Thyroid gland (tissue), 4 donors: ENCODE measurements around the gene ZNF536. TPM values are rescaled to one million over a fixed set of nuclear protein-coding genes. Genes with fewer than 3 reads are reported as not detected.

ENCODE experiments used
- DNase-seq, 2 donors: peaks; one replicate each; pipeline ENCODE4 v3.0.0-alpha.2; 2019
- H3K27ac ChIP-seq, 3 donors: fragments of 200-600 bp; sonication (generic); 1 replicate in 2 of 3; 2 replicates in 1 of 3; pipeline ENCODE4 v1.5.1; 2016 to 2019; ENCODE audit warnings: mild to moderate bottlenecking in 1 of 3, moderate library complexity in 1 of 3
- H3K27me3 ChIP-seq: fragments of 200-600 bp; sonication (generic); one replicate; pipeline ENCODE4 v1.5.1; 2019
- H3K36me3 ChIP-seq, 2 donors: fragments of 200-600 bp; sonication (generic); one replicate each; pipeline ENCODE4 v1.5.1; 2016 to 2019
- H3K4me1 ChIP-seq, 2 donors: fragments of 200-600 bp; sonication (generic); one replicate each; pipeline ENCODE4 v1.5.1; 2017 to 2019
- H3K4me3 ChIP-seq, 3 donors: fragments of 200-600 bp; sonication (generic); replicated peaks in 1 of 3; 1 replicate in 2 of 3; 2 replicates in 1 of 3; pipeline ENCODE4 v1.5.1; 2016; ENCODE audit warnings: mild to moderate bottlenecking in 1 of 3
- H3K9me3 ChIP-seq: fragments of 200-600 bp; sonication (generic); one replicate; pipeline ENCODE4 v1.5.1; 2017
- CTCF ChIP-seq, 6 experiments: fragments of 200-600 bp in 3 of 6; fragments of 450-650 bp in 3 of 6; sonication (generic) in 3 of 6; IDR thresholded peaks; one replicate each; pipeline ENCODE4 v1.5.1; 2016 to 2019; ENCODE audit warnings: antibody characterized with exemption in 6 of 6, mild to moderate bottlenecking in 2 of 6, inconsistent platforms in 1 of 6, moderate library complexity in 1 of 6
- POLR2A ChIP-seq, 2 donors: fragments of 450-650 bp; IDR thresholded peaks; one replicate each; pipeline ENCODE4 v1.6.1; 2017; ENCODE audit warnings: antibody characterized with exemption in 2 of 2, mild to moderate bottlenecking in 2 of 2, moderate library complexity in 1 of 2
- WGBS, 2 donors: methylation state at CpG; one replicate each; pipeline ENCODE4 v1.1.5; 2017; 5-methylcytosine and 5-hydroxymethylcytosine counted together
- intact Hi-C: fragments of 100-400 bp; cut with DNase I; formaldehyde crosslinking; loops from one replicate; pipeline ENCODE4 v1.15.1; 2023
- total RNA-seq, 4 donors: library from RNA; depleted of rRNA; stranded (reverse); fragments of >200 nt; gene quantifications; one replicate each; pipeline ENCODE4 v1.2.3, GENCODE V29; 2016

Gene ZNF536
- total RNA-seq, 4 donors from 2014 or later = 1.1 to 10.8 (median 5.3) TPM

DNA sequence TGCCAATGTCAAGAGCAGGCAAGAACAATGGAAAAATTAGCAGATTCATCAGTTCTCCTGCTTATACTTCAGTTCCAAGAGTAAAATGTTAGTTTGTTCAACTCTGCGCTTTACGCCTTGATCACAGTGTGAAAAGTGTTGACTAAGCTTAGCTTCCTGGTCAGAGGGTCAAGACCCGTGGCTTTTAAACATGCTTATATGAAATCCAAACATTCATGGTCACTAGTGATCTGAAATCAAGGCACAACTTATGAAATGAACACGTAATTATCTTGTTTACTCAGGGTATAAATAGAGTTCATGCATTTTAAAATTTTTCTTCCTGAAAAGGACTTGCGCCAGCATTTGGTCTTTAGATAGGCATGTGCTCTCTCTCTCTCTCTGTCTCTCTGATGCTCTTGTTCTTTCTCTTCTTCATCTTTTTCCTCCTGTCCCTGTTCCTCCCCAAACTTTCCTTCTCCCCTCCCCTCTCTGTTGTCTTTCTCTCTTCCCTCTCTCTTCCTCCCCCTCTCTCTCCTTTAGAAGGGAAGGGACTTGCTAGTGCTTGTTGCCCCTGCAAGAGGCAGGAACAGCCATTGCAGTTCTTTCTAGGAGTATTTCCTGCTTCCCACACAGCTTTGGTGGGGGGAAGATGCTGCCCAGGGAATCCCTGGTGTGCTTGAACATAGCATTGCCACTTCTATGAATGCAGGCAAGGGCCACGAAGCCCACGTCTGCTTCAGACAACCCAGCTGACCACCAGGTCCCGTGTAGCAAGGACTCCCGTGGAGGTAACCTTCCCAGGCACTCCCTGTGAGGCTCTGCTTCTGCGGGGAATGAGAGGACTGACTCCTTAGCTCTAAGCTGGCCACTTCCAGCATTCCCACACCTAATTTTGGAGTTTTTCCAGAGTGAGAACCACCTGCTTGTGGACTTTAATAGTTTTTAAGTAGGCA is 7.1 kb upstream of the ZNF536 start:
- Histone ChIP-seq H3K27ac (no peak overlapping the region), H3K4me1 (no peaks in the 10 kb centered on the region), H3K36me3 (no peaks in the 10 kb centered on the region), H3K4me3 (no peak overlapping the region), H3K9me3 (no peaks in the 10 kb centered on the region), H3K27me3 (no peaks in the 10 kb centered on the region)
- WGBS, 2 donors = 63 to 83% methylated on average over 10 of the region's 10 CpGs
- no peak for DNase-seq
- TF ChIP-seq POLR2A (IDR thresholded peaks at IDR 0.05) (no peak), CTCF (IDR thresholded peaks at IDR 0.05) (no peak)
- intact Hi-C loops = no loop called here

DNA sequence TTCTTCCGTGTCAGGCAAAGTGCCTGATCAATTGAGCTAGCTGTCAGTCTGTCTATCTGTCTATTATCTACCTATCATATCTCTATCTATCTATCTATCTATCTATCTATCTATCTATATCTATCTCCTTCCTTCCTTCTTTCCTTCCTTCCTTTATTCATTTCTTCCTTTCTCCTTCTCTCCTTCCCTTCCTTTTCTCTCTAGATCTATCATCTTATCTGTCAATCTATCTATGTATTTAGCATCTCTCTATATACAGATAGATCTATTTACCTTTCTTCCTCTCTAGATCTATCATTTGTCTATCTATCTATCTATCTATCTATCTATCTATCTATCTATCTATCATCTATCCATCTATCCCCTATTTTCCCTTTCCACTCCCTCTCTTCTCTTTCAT is 5.9 kb upstream of the ZNF536 start:
- no peak for TF ChIP-seq POLR2A (IDR thresholded peaks at IDR 0.05)
- no peak for TF ChIP-seq CTCF (IDR thresholded peaks at IDR 0.05)
- no peaks in the 10 kb centered on the region for H3K4me1 ChIP-seq
- no peak overlapping the region for H3K4me3 ChIP-seq
- DNase-seq = no peak
- intact Hi-C loops = no loop called here
- no peaks in the 10 kb centered on the region for H3K9me3 ChIP-seq
- H3K27ac ChIP-seq = no peak overlapping the region
- 0% methylated on average over 1 of the region's 1 CpG for WGBS, 2 donors
- no peaks in the 10 kb centered on the region for H3K36me3 ChIP-seq
- no peaks in the 10 kb centered on the region for H3K27me3 ChIP-seq

DNA sequence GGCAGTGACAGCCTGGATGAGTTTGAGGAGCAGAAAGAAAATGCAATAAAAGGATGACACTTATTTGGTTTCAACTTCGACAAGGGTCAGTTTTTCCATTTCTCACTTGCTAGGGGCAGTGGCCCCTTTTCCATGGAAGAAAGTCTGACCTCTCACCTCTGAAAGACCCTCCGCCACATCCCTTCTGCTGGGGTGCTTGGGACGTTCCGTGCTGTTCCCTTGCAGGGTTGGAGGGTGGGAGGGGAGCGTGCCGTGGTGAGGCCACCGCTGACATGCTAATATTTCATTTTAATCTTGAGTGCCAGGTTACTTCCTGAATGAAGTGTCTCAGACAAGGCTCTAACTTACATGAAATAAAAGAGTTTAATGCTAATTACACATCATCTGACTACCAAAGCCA is 5.2 kb upstream of the ZNF536 start:
- Histone ChIP-seq H3K36me3 (no peaks in the 10 kb centered on the region), H3K27me3 (no peaks in the 10 kb centered on the region), H3K4me1 (no peaks in the 10 kb centered on the region), H3K9me3 (no peaks in the 10 kb centered on the region), H3K27ac (no peak overlapping the region), H3K4me3 (no peak overlapping the region)
- intact Hi-C loops = no loop called here
- no peak for DNase-seq
- TF ChIP-seq CTCF (IDR thresholded peaks at IDR 0.05) (no peak), POLR2A (IDR thresholded peaks at IDR 0.05) (no peak)
- WGBS, 2 donors = 66 to 71% methylated on average over 7 of the region's 7 CpGs

- 88 to 93% methylated on average over 9 of the region's 9 CpGs for WGBS, 2 donors
- no peak overlapping the region for H3K27ac ChIP-seq
- H3K4me3 ChIP-seq = no peak overlapping the region
- H3K4me1 ChIP-seq = no peaks in the 10 kb centered on the region
- H3K36me3 ChIP-seq = no peaks in the 10 kb centered on the region
- TF ChIP-seq POLR2A (IDR thresholded peaks at IDR 0.05) (no peak), CTCF (IDR thresholded peaks at IDR 0.05) (no peak)
- H3K27me3 ChIP-seq = no peaks in the 10 kb centered on the region
- H3K9me3 ChIP-seq = no peaks in the 10 kb centered on the region
- DNase-seq = no peak
- intact Hi-C loops = no loop called here
Measured at GRCh38 chr19:30367421-30367820, 4.8 kb upstream of the ZNF536 start.

DNA sequence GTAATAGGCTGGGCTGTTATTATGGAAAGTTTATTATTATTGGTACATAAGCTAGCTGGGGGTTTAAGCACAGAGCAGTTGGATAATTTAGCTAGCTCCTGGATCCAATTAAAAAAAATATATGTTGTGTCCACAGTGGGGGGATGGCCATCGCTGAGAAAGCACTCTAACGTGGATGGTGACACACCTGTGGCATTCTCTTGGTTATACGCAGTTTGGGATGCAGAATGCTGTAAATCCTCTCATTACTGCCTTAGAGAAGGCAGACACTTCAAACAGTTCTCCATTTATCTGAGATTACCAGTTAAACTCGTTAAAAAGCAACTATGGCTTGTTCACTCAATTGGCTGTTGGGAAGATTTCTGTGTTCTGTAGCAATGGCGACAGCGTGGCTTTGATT is 2.4 kb upstream of the ZNF536 start:
- Histone ChIP-seq H3K4me1 (no peaks in the 10 kb centered on the region), H3K36me3 (no peaks in the 10 kb centered on the region), H3K9me3 (no peaks in the 10 kb centered on the region), H3K27ac (no peak overlapping the region), H3K4me3 (no peak overlapping the region), H3K27me3 (no peaks in the 10 kb centered on the region)
- TF ChIP-seq CTCF (IDR thresholded peaks at IDR 0.05) (no peak), POLR2A (IDR thresholded peaks at IDR 0.05) (no peak)
- WGBS, 2 donors = 80 to 88% methylated on average over 6 of the region's 6 CpGs
- DNase-seq = no peak
- intact Hi-C loops = no loop called here
